CD4-positive, alpha-beta T cell (primary cell): Measurements from ENCODE around the gene FBXO7. TPM values are rescaled to one million over a fixed set of nuclear protein-coding genes. Genes with fewer than 3 reads are reported as not detected.

Source experiments
- ATAC-seq: fragments of 200-7000 bp; cut with Tn5 transposase; one replicate; pipeline ENCODE4 v1.10.0; 2022; ENCODE audit warnings: mild to moderate bottlenecking; ENCODE audit not compliant: poor library complexity
- CTCF ChIA-PET: fragments of 350-600 bp; sonication (Branson Sonifier 250); formaldehyde crosslinking; loops from one replicate; lab custom pipeline; 2021; ENCODE audit warnings: antibody characterized with exemption, inconsistent platforms; lab: Charles Lee
- POLR2A ChIA-PET: fragments of 350-600 bp; sonication (Branson Sonifier 250); formaldehyde crosslinking; loops from one replicate; lab custom pipeline; 2021; ENCODE audit warnings: antibody characterized with exemption, inconsistent platforms; lab: Charles Lee
- DNase-seq, 14 experiments: peaks; one replicate each; pipeline ENCODE4 v3.0.0-alpha.2; 2013 to 2020; ENCODE audit warnings: mixed read lengths in 2 of 14
- H3K27ac ChIP-seq, 2 donors: one replicate each; pipeline versions ENCODE4 v1.5.1 to v1.7.0; 2013; ENCODE audit warnings: low read length in 2 of 2, low read depth in 1 of 2, mild to moderate bottlenecking in 1 of 2
- H3K27me3 ChIP-seq, 2 experiments: 1 replicate in 1 of 2; 2 replicates in 1 of 2; pipeline versions ENCODE4 v1.6.1 to v1.7.0; 2013; ENCODE audit warnings: low read length in 2 of 2, control low read depth in 1 of 2, mild to moderate bottlenecking in 1 of 2, moderate library complexity in 1 of 2; ENCODE audit not compliant: insufficient read depth in 2 of 2, control insufficient read depth in 1 of 2
- H3K36me3 ChIP-seq: one replicate; pipeline ENCODE4 v1.6.1; 2013; ENCODE audit warnings: low read length, control low read depth; ENCODE audit not compliant: insufficient read depth
- H3K4me1 ChIP-seq: one replicate; pipeline ENCODE4 v1.6.1; 2013; ENCODE audit warnings: low read length, control low read depth; ENCODE audit not compliant: insufficient read depth
- H3K4me3 ChIP-seq: one replicate; pipeline ENCODE4 v1.5.1; 2013; ENCODE audit warnings: mild to moderate bottlenecking, low read length, moderate library complexity
- H3K9me3 ChIP-seq, 2 experiments: 1 replicate in 1 of 2; 2 replicates in 1 of 2; pipeline versions ENCODE4 v1.6.1 to v1.7.0; 2013; ENCODE audit warnings: low read length in 2 of 2, mild to moderate bottlenecking in 2 of 2, control low read depth in 1 of 2, moderate library complexity in 1 of 2; ENCODE audit not compliant: control insufficient read depth in 1 of 2, insufficient read depth in 1 of 2
- H3K27ac Mint-ChIP-seq: one replicate; pipeline ENCODE4 v1.8.0; 2020; ENCODE audit warnings: mixed read lengths
- H3K27me3 Mint-ChIP-seq: one replicate; pipeline ENCODE4 v1.8.0; 2021; ENCODE audit warnings: mixed read lengths
- H3K36me3 Mint-ChIP-seq: one replicate; pipeline ENCODE4 v1.8.0; 2021; ENCODE audit warnings: low read depth, mixed read lengths
- H3K4me1 Mint-ChIP-seq: one replicate; pipeline ENCODE4 v1.8.0; 2021; ENCODE audit warnings: low read depth, mixed read lengths
- H3K4me3 Mint-ChIP-seq: one replicate; pipeline ENCODE4 v1.8.0; 2020; ENCODE audit warnings: mild to moderate bottlenecking, mixed read lengths
- H3K9me3 Mint-ChIP-seq: one replicate; pipeline ENCODE4 v1.8.0; 2020; ENCODE audit warnings: mixed read lengths
- intact Hi-C, 2 experiments: fragments of 100-400 bp; cut with DNase I in 1 of 2; cut with micrococcal nuclease in 1 of 2; formaldehyde crosslinking; loops; one replicate each; pipeline versions ENCODE4 v1.15.1 to v1.9.0; 2023 to 2025; cut with DNase I, micrococcal nuclease
- total RNA-seq, 174 experiments: library from RNA in 2 of 174; stranded (reverse) in 2 of 174; gene quantifications; one replicate each; pipeline ENCODE4 v1.2.3 and lab custom pipeline; 2021 to 2026
- TF ChIP-seq, protein P1 (sequence below): fragments of 200-600 bp; IDR thresholded peaks from one replicate; pipeline ENCODE4 v1.8.0; 2022; ENCODE audit warnings: antibody characterized with exemption, mild to moderate bottlenecking

FBXO7 gene
- total RNA-seq, 2 experiments from 2014 or later, result 161 to 169 TPM

DNA sequence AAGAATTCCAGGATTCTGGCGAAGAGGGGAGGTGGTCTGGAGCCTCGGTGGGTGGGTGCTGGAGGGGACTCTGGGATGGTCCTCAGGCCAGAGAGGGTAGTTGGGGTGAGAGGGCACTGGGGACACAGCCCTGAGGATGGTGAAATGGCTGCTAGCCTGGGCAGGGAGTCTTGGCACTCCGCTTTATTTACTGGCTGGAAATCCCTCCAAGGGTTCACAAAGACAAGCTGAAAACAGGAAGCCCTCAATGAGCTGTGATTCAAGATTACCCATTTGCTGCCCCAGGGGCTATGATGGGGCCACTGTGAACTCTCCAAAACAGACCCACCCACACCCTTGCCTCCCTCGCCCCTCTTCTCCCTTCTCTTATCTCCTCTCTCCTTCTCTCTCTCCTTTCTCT lies 71.9 kb downstream of the FBXO7 start:
- H3K4me3 Mint-ChIP-seq, result no peak overlapping the region
- CTCF ChIA-PET, result no interaction called here

DNA sequence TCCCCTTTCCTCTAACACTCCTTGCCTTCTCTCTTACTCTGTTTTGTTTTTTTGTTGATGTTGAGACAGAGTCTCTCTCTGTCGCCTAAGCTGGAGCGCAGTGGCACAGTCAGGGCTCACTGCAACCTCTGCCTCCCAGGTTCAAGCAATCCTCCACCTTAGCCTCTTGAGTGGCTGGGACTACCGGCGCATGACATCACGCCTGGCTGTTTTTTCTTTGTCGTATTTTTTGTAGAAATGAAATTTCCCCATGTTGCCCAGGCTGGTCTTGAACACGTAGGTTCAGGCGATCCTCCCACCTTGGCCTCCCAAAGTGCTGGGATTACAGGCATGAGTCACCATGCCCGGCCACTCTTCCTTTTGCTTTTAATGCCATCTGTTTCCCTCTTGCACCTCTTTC lies 72.3 kb downstream of the FBXO7 start:
- peaks cover 8% of the 10 kb centered on the region for H3K27me3 Mint-ChIP-seq

More for the DNA sequence above, 71.9 kb downstream of the FBXO7 start:
- Histone ChIP-seq H3K9me3 (no peaks in the 10 kb centered on the region), H3K4me3 (no peak overlapping the region), H3K27ac (no peak overlapping the region), H3K27me3 (peaks cover 0 to 3% of the 10 kb centered on the region in 2 experiments), H3K4me1 (no peaks in the 10 kb centered on the region), H3K36me3 (no peaks in the 10 kb centered on the region)
- ATAC-seq (no peak), DNase-seq (no peak)
- H3K27ac Mint-ChIP-seq, result no peak overlapping the region
- H3K36me3 Mint-ChIP-seq, result no peaks in the 10 kb centered on the region
- no peaks in the 10 kb centered on the region for H3K4me1 Mint-ChIP-seq
- peaks cover 8% of the 10 kb centered on the region for H3K27me3 Mint-ChIP-seq
- POLR2A ChIA-PET, result no interaction called here
- no peaks in the 10 kb centered on the region for H3K9me3 Mint-ChIP-seq
- intact Hi-C loops, result no loop called here
- TF ChIP-seq, protein P1, sequence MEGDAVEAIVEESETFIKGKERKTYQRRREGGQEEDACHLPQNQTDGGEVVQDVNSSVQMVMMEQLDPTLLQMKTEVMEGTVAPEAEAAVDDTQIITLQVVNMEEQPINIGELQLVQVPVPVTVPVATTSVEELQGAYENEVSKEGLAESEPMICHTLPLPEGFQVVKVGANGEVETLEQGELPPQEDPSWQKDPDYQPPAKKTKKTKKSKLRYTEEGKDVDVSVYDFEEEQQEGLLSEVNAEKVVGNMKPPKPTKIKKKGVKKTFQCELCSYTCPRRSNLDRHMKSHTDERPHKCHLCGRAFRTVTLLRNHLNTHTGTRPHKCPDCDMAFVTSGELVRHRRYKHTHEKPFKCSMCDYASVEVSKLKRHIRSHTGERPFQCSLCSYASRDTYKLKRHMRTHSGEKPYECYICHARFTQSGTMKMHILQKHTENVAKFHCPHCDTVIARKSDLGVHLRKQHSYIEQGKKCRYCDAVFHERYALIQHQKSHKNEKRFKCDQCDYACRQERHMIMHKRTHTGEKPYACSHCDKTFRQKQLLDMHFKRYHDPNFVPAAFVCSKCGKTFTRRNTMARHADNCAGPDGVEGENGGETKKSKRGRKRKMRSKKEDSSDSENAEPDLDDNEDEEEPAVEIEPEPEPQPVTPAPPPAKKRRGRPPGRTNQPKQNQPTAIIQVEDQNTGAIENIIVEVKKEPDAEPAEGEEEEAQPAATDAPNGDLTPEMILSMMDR, result no peak

DNA sequence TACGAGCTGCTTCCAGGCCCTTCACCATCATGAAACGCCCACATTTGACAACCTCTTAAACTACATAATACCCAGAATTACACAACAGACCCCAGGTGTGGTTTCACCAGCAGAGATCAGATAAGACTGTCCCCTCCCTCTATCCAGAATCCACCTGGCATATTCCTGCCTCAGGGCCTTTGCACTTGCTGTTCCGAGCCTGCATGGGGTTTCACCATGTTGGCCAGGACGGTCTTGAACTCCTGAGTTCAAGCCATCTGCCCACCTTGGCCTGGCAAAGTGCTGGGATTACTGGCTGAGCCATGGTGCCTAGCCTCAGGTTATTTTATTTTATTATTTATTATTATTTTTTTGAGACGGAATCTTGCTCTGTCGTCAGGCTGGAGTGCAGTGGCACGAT lies 73.4 kb downstream of the FBXO7 start:
- POLR2A ChIA-PET, result no interaction called here
- no peak for DNase-seq
- Mint-ChIP-seq H3K4me1 (no peaks in the 10 kb centered on the region), H3K9me3 (no peaks in the 10 kb centered on the region), H3K27me3 (peaks cover 8% of the 10 kb centered on the region), H3K4me3 (no peak overlapping the region), H3K36me3 (no peaks in the 10 kb centered on the region), H3K27ac (no peak overlapping the region)
- Histone ChIP-seq H3K27me3 (peaks cover 0 to 3% of the 10 kb centered on the region in 2 experiments), H3K27ac (no peak overlapping the region), H3K36me3 (no peaks in the 10 kb centered on the region), H3K9me3 (no peaks in the 10 kb centered on the region), H3K4me3 (no peak overlapping the region), H3K4me1 (no peaks in the 10 kb centered on the region)
- ATAC-seq, result no peak
- intact Hi-C loops, result no loop called here
- CTCF ChIA-PET, result no interaction called here
- TF ChIP-seq, protein P1, result no peak

More for the DNA sequence above, 72.3 kb downstream of the FBXO7 start:
- H3K4me1 ChIP-seq, result no peaks in the 10 kb centered on the region
- Mint-ChIP-seq H3K9me3 (no peaks in the 10 kb centered on the region), H3K4me3 (no peak overlapping the region), H3K4me1 (no peaks in the 10 kb centered on the region), H3K27ac (no peak overlapping the region), H3K36me3 (no peaks in the 10 kb centered on the region)
- no peak overlapping the region for H3K4me3 ChIP-seq
- H3K9me3 ChIP-seq, result no peaks in the 10 kb centered on the region
- CTCF ChIA-PET, result no interaction called here
- POLR2A ChIA-PET, result no interaction called here
- TF ChIP-seq, protein P1, result no peak
- DNase-seq, result no peak
- ATAC-seq, result no peak
- no peaks in the 10 kb centered on the region for H3K36me3 ChIP-seq
- H3K27me3 ChIP-seq, result peaks cover 0 to 3% of the 10 kb centered on the region in 2 experiments
- intact Hi-C loops, result no loop called here
- no peak overlapping the region for H3K27ac ChIP-seq

Other genes starting within 250 kb of the FBXO7 start
- gene SLC5A4, start 219.5 kb upstream of the FBXO7 start, total RNA-seq, result not detected
- not detected for gene RFPL3, start 116.9 kb upstream of the FBXO7 start, total RNA-seq
- gene RTCB, start 62.6 kb upstream of the FBXO7 start, total RNA-seq, result 10 to 100 TPM; 30.1 to 36.0 TPM
- not detected for gene BPIFC, start 10.4 kb upstream of the FBXO7 start, total RNA-seq